Measurements from ENCODE around the gene KLHL24. TPM values are rescaled to one million over a fixed set of nuclear protein-coding genes. Genes with fewer than 3 reads are reported as not detected.

Gene KLHL24
- total RNA-seq, 1 donor from 2014 or later = 178 TPM

- no peak overlapping the region for H3K27ac ChIP-seq (ENCODE audit: low read depth, low read length)
- no peaks in the 10 kb centered on the region for H3K9me3 ChIP-seq (ENCODE audit: control insufficient read depth in 3 of 3, low read length in 3 of 3)
- H3K9ac ChIP-seq (ENCODE audit: low read depth in 1 of 3, low read length in 3 of 3) = no peak overlapping the region
- no peak overlapping the region for H3K4me3 ChIP-seq (ENCODE audit: low read length in 3 of 3)
- H3K36me3 ChIP-seq (ENCODE audit: control insufficient read depth in 3 of 3, insufficient read depth in 3 of 3, low read length in 3 of 3) = peaks cover 0 to 22% (median 9%) of the 10 kb centered on the region in 3 donors
- peaks cover 4 to 31% (median 16%) of the 10 kb centered on the region in 3 donors for H3K4me1 ChIP-seq (ENCODE audit: control insufficient read depth in 3 of 3, insufficient read depth in 3 of 3, low read length in 3 of 3)
- H3K27me3 ChIP-seq (ENCODE audit: control insufficient read depth in 3 of 3, insufficient read depth in 3 of 3, low read length in 3 of 3) = no peaks in the 10 kb centered on the region
These were observed 8.8 kb downstream of the KLHL24 start for GRCh38 chr3:183644244-183644643.

GRCh38 chr3:183645254-183645653 is 9.8 kb downstream of the KLHL24 start:
- Histone ChIP-seq H3K9me3 (ENCODE audit: control insufficient read depth in 3 of 3, low read length in 3 of 3) (no peaks in the 10 kb centered on the region), H3K36me3 (ENCODE audit: control insufficient read depth in 3 of 3, insufficient read depth in 3 of 3, low read length in 3 of 3) (peaks cover 0 to 23% (median 9%) of the 10 kb centered on the region in 3 donors), H3K4me1 (ENCODE audit: control insufficient read depth in 3 of 3, insufficient read depth in 3 of 3, low read length in 3 of 3) (peaks cover 2 to 31% (median 17%) of the 10 kb centered on the region in 3 donors), H3K27ac (ENCODE audit: low read depth, low read length) (no peak overlapping the region), H3K4me3 (ENCODE audit: low read length in 3 of 3) (no peak overlapping the region), H3K9ac (ENCODE audit: low read depth in 1 of 3, low read length in 3 of 3) (no peak overlapping the region), H3K27me3 (ENCODE audit: control insufficient read depth in 3 of 3, insufficient read depth in 3 of 3, low read length in 3 of 3) (no peaks in the 10 kb centered on the region)

- Histone ChIP-seq H3K4me3 (ENCODE audit: low read length in 3 of 3) (peak overlapping the region in 1 of 3 donors; percentile 24), H3K9ac (ENCODE audit: low read depth in 1 of 3, low read length in 3 of 3) (no peak overlapping the region), H3K36me3 (ENCODE audit: control insufficient read depth in 3 of 3, insufficient read depth in 3 of 3, low read length in 3 of 3) (peaks cover 20 to 52% (median 38%) of the 10 kb centered on the region in 3 donors), H3K27ac (ENCODE audit: low read depth, low read length) (no peak overlapping the region), H3K9me3 (ENCODE audit: control insufficient read depth in 3 of 3, low read length in 3 of 3) (peaks cover 0 to 11% (median 0%) of the 10 kb centered on the region in 3 donors), H3K4me1 (ENCODE audit: control insufficient read depth in 3 of 3, insufficient read depth in 3 of 3, low read length in 3 of 3) (peaks cover 17 to 29% (median 21%) of the 10 kb centered on the region in 3 donors), H3K27me3 (ENCODE audit: control insufficient read depth in 3 of 3, insufficient read depth in 3 of 3, low read length in 3 of 3) (no peaks in the 10 kb centered on the region)
These were observed 15.1 kb downstream of the KLHL24 start for GRCh38 chr3:183650554-183650953.

- Histone ChIP-seq H3K27ac (ENCODE audit: low read depth, low read length) (no peak overlapping the region), H3K9me3 (ENCODE audit: control insufficient read depth in 3 of 3, low read length in 3 of 3) (peaks cover 0 to 11% (median 0%) of the 10 kb centered on the region in 3 donors), H3K36me3 (ENCODE audit: control insufficient read depth in 3 of 3, insufficient read depth in 3 of 3, low read length in 3 of 3) (peaks cover 20 to 54% (median 44%) of the 10 kb centered on the region in 3 donors), H3K4me1 (ENCODE audit: control insufficient read depth in 3 of 3, insufficient read depth in 3 of 3, low read length in 3 of 3) (peaks cover 17 to 26% (median 21%) of the 10 kb centered on the region in 3 donors), H3K4me3 (ENCODE audit: low read length in 3 of 3) (peak overlapping the region in 1 of 3 donors; percentile 7), H3K27me3 (ENCODE audit: control insufficient read depth in 3 of 3, insufficient read depth in 3 of 3, low read length in 3 of 3) (no peaks in the 10 kb centered on the region), H3K9ac (ENCODE audit: low read depth in 1 of 3, low read length in 3 of 3) (no peak overlapping the region)
These were observed 18.0 kb downstream of the KLHL24 start for GRCh38 chr3:183653209-183654064.

- no peak overlapping the region for H3K27ac ChIP-seq (ENCODE audit: low read depth, low read length)
- H3K4me1 ChIP-seq (ENCODE audit: control insufficient read depth in 3 of 3, insufficient read depth in 3 of 3, low read length in 3 of 3) = peaks cover 18 to 31% (median 21%) of the 10 kb centered on the region in 3 donors
- H3K36me3 ChIP-seq (ENCODE audit: control insufficient read depth in 3 of 3, insufficient read depth in 3 of 3, low read length in 3 of 3) = peaks cover 23 to 59% (median 53%) of the 10 kb centered on the region in 3 donors
- no peaks in the 10 kb centered on the region for H3K27me3 ChIP-seq (ENCODE audit: control insufficient read depth in 3 of 3, insufficient read depth in 3 of 3, low read length in 3 of 3)
- no peak overlapping the region for H3K9ac ChIP-seq (ENCODE audit: low read depth in 1 of 3, low read length in 3 of 3)
- H3K4me3 ChIP-seq (ENCODE audit: low read length in 3 of 3) = no peak overlapping the region
- peaks cover 0 to 11% (median 0%) of the 10 kb centered on the region in 3 donors for H3K9me3 ChIP-seq (ENCODE audit: control insufficient read depth in 3 of 3, low read length in 3 of 3)
These were observed 19.3 kb downstream of the KLHL24 start for GRCh38 chr3:183654727-183655126.

GRCh38 chr3:183662099-183662498 is 26.7 kb downstream of the KLHL24 start:
- H3K27me3 ChIP-seq (ENCODE audit: control insufficient read depth in 3 of 3, insufficient read depth in 3 of 3, low read length in 3 of 3) = no peaks in the 10 kb centered on the region
- peak overlapping the region in 1 of 3 donors; percentile 54 for H3K9ac ChIP-seq (ENCODE audit: low read depth in 1 of 3, low read length in 3 of 3)
- H3K4me3 ChIP-seq (ENCODE audit: low read length in 3 of 3) = no peak overlapping the region
- peaks cover 14 to 37% (median 31%) of the 10 kb centered on the region in 3 donors for H3K36me3 ChIP-seq (ENCODE audit: control insufficient read depth in 3 of 3, insufficient read depth in 3 of 3, low read length in 3 of 3)
- peaks cover 5 to 15% (median 12%) of the 10 kb centered on the region in 3 donors for H3K4me1 ChIP-seq (ENCODE audit: control insufficient read depth in 3 of 3, insufficient read depth in 3 of 3, low read length in 3 of 3)
- H3K9me3 ChIP-seq (ENCODE audit: control insufficient read depth in 3 of 3, low read length in 3 of 3) = no peaks in the 10 kb centered on the region
- no peak overlapping the region for H3K27ac ChIP-seq (ENCODE audit: low read depth, low read length)

- Histone ChIP-seq H3K9ac (ENCODE audit: low read depth in 1 of 3, low read length in 3 of 3) (no peak overlapping the region), H3K27me3 (ENCODE audit: control insufficient read depth in 3 of 3, insufficient read depth in 3 of 3, low read length in 3 of 3) (no peaks in the 10 kb centered on the region), H3K4me1 (ENCODE audit: control insufficient read depth in 3 of 3, insufficient read depth in 3 of 3, low read length in 3 of 3) (peaks cover 2 to 15% (median 5%) of the 10 kb centered on the region in 3 donors), H3K9me3 (ENCODE audit: control insufficient read depth in 3 of 3, low read length in 3 of 3) (no peaks in the 10 kb centered on the region), H3K4me3 (ENCODE audit: low read length in 3 of 3) (no peak overlapping the region), H3K36me3 (ENCODE audit: control insufficient read depth in 3 of 3, insufficient read depth in 3 of 3, low read length in 3 of 3) (peaks cover 21 to 47% (median 34%) of the 10 kb centered on the region in 3 donors), H3K27ac (ENCODE audit: low read depth, low read length) (no peak overlapping the region)
These were observed 29.5 kb downstream of the KLHL24 start for GRCh38 chr3:183664913-183665381.

- Histone ChIP-seq H3K27me3 (ENCODE audit: control insufficient read depth in 3 of 3, insufficient read depth in 3 of 3, low read length in 3 of 3) (no peaks in the 10 kb centered on the region), H3K4me1 (ENCODE audit: control insufficient read depth in 3 of 3, insufficient read depth in 3 of 3, low read length in 3 of 3) (no peaks in the 10 kb centered on the region), H3K27ac (ENCODE audit: low read depth, low read length) (no peak overlapping the region), H3K36me3 (ENCODE audit: control insufficient read depth in 3 of 3, insufficient read depth in 3 of 3, low read length in 3 of 3) (peaks cover 8 to 37% (median 35%) of the 10 kb centered on the region in 3 donors), H3K9ac (ENCODE audit: low read depth in 1 of 3, low read length in 3 of 3) (no peak overlapping the region), H3K4me3 (ENCODE audit: low read length in 3 of 3) (no peak overlapping the region), H3K9me3 (ENCODE audit: control insufficient read depth in 3 of 3, low read length in 3 of 3) (no peaks in the 10 kb centered on the region)
These were observed 44.6 kb downstream of the KLHL24 start for GRCh38 chr3:183680061-183680460.

GRCh38 chr3:183687705-183688104 is 52.3 kb downstream of the KLHL24 start:
- H3K4me1 ChIP-seq (ENCODE audit: control insufficient read depth in 3 of 3, insufficient read depth in 3 of 3, low read length in 3 of 3) = no peaks in the 10 kb centered on the region
- no peak overlapping the region for H3K9ac ChIP-seq (ENCODE audit: low read depth in 1 of 3, low read length in 3 of 3)
- no peaks in the 10 kb centered on the region for H3K36me3 ChIP-seq (ENCODE audit: control insufficient read depth in 3 of 3, insufficient read depth in 3 of 3, low read length in 3 of 3)
- H3K4me3 ChIP-seq (ENCODE audit: low read length in 3 of 3) = no peak overlapping the region
- no peaks in the 10 kb centered on the region for H3K9me3 ChIP-seq (ENCODE audit: control insufficient read depth in 3 of 3, low read length in 3 of 3)
- H3K27ac ChIP-seq (ENCODE audit: low read depth, low read length) = no peak overlapping the region
- H3K27me3 ChIP-seq (ENCODE audit: control insufficient read depth in 3 of 3, insufficient read depth in 3 of 3, low read length in 3 of 3) = no peaks in the 10 kb centered on the region

- no peak overlapping the region for H3K9ac ChIP-seq (ENCODE audit: low read depth in 1 of 3, low read length in 3 of 3)
- no peaks in the 10 kb centered on the region for H3K36me3 ChIP-seq (ENCODE audit: control insufficient read depth in 3 of 3, insufficient read depth in 3 of 3, low read length in 3 of 3)
- no peaks in the 10 kb centered on the region for H3K27me3 ChIP-seq (ENCODE audit: control insufficient read depth in 3 of 3, insufficient read depth in 3 of 3, low read length in 3 of 3)
- H3K9me3 ChIP-seq (ENCODE audit: control insufficient read depth in 3 of 3, low read length in 3 of 3) = no peaks in the 10 kb centered on the region
- no peaks in the 10 kb centered on the region for H3K4me1 ChIP-seq (ENCODE audit: control insufficient read depth in 3 of 3, insufficient read depth in 3 of 3, low read length in 3 of 3)
- no peak overlapping the region for H3K4me3 ChIP-seq (ENCODE audit: low read length in 3 of 3)
- no peak overlapping the region for H3K27ac ChIP-seq (ENCODE audit: low read depth, low read length)
These were observed 53.5 kb downstream of the KLHL24 start for GRCh38 chr3:183688874-183689273.

Data from skeletal muscle tissue (tissue), 4 donors.